ENCODE measurements around the gene COPZ2.
A peak's percentile ranks its signal among the peaks of the same experiment; 100 is the strongest.

Gene COPZ2

DNA sequence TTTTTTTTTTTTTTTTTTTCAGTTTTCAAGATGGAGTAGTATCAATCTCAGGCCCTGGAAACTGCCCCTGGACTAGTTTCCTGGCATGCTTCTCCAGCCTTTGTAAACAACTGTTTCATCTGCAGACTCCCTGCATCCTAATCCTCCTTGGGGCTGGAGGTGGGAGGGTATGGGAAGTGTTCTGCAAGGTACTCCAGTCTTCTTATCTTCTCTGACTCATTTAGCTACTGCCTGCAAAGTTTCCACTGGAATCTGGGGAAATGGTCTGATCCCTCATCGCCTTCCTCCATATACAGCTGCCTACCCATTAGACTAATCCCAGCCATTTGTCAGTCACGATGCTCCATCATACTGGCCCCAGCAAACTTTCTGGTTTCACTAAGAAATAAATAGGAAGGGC, 21.5 kb downstream of the COPZ2 start:
- H3K4me3 ChIP-seq (ENCODE audit: low read depth, low read length): no peak overlapping the region
- no peak for DNase-seq (ENCODE audit: low read depth)
- TF ChIP-seq POLR2A (IDR thresholded peaks at IDR 0.05; ENCODE audit: extremely low read depth, insufficient read length) (no peak), MYC (IDR thresholded peaks at IDR 0.05; ENCODE audit: low read depth, low read length) (no peak), MAX (IDR thresholded peaks at IDR 0.05; ENCODE audit: low read depth, low read length) (no peak)
- TF ChIP-seq, protein P1, sequence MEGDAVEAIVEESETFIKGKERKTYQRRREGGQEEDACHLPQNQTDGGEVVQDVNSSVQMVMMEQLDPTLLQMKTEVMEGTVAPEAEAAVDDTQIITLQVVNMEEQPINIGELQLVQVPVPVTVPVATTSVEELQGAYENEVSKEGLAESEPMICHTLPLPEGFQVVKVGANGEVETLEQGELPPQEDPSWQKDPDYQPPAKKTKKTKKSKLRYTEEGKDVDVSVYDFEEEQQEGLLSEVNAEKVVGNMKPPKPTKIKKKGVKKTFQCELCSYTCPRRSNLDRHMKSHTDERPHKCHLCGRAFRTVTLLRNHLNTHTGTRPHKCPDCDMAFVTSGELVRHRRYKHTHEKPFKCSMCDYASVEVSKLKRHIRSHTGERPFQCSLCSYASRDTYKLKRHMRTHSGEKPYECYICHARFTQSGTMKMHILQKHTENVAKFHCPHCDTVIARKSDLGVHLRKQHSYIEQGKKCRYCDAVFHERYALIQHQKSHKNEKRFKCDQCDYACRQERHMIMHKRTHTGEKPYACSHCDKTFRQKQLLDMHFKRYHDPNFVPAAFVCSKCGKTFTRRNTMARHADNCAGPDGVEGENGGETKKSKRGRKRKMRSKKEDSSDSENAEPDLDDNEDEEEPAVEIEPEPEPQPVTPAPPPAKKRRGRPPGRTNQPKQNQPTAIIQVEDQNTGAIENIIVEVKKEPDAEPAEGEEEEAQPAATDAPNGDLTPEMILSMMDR (IDR thresholded peaks at IDR 0.05; ENCODE audit: low read depth, low read length): no peak

GRCh38 chr17:48014595-48015111, 22.9 kb downstream of the COPZ2 start:
- DNase-seq (ENCODE audit: low read depth): no peak
- no peak overlapping the region for H3K4me3 ChIP-seq (ENCODE audit: low read depth, low read length)
- TF ChIP-seq MAX (IDR thresholded peaks at IDR 0.05; ENCODE audit: low read depth, low read length) (no peak), MYC (IDR thresholded peaks at IDR 0.05; ENCODE audit: low read depth, low read length) (no peak), POLR2A (IDR thresholded peaks at IDR 0.05; ENCODE audit: extremely low read depth, insufficient read length) (no peak)
- TF ChIP-seq, protein P1 (IDR thresholded peaks at IDR 0.05; ENCODE audit: low read depth, low read length): no peak

DNA sequence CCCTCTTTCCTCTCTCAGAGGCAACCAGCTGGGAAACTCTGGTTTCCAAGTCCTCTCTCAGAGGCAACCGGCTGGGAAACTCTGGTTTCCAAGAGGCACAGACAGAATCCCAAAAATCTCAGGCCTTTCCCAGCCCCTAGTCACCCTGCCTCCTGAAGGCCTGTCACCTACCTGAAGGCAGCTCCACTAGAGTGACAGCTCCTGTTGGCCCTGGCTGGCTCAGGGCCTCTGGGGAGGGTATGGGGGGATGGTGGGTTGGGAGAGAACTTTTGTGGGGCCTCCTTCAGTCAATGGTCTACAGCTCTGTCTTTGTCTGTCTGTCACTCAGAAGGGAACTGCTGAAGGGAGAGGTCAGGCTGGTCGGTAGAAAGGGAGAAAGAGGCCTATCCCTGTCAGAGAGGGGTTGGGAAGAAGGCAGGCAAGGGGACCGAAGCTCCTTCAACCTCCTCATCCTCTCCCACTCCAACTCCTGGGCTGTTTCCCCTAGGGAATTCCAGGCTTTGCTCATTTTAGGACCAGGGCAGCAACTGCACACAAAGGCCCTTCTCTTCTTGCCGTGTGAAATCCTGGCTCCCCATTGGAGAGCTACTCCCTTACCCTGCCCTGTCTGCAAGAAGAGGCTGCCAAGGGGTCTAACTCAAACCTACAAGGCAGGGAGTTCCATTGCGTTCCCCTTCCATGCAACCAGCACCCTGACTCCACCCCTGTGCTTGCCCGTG, 23.6 kb downstream of the COPZ2 start:
- DNase-seq (ENCODE audit: low read depth): no peak
- TF ChIP-seq, protein P1 (IDR thresholded peaks at IDR 0.05; ENCODE audit: low read depth, low read length): no peak
- TF ChIP-seq MAX (IDR thresholded peaks at IDR 0.05; ENCODE audit: low read depth, low read length) (no peak), MYC (IDR thresholded peaks at IDR 0.05; ENCODE audit: low read depth, low read length) (no peak), POLR2A (IDR thresholded peaks at IDR 0.05; ENCODE audit: extremely low read depth, insufficient read length) (no peak)

DNA sequence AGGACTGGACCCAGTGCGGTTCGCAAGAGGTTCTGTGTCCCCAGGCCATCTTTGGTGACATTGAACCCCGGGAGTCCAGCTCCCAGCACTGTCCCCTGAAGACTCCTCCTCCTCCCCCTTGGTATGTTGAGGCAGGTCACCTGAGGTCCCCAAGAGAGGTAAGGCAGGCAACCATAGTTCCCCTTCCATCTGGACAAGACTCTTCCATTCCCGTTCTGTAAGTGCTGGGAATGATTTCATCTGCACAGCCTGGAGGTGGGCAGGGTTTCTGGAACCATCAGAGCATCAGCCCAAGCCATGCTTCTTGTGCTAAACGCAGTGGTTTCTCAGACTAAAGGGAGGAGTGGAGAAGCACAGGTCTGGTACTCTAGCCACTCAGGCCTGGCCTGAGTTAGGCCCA, 24.9 kb downstream of the COPZ2 start:
- no peak overlapping the region for H3K4me3 ChIP-seq (ENCODE audit: low read depth, low read length)
- no peak for TF ChIP-seq MYC (IDR thresholded peaks at IDR 0.05; ENCODE audit: low read depth, low read length)
- no peak for DNase-seq (ENCODE audit: low read depth)

More for the DNA sequence above, 23.6 kb downstream of the COPZ2 start:
- H3K4me3 ChIP-seq (ENCODE audit: low read depth, low read length): no peak overlapping the region

DNA sequence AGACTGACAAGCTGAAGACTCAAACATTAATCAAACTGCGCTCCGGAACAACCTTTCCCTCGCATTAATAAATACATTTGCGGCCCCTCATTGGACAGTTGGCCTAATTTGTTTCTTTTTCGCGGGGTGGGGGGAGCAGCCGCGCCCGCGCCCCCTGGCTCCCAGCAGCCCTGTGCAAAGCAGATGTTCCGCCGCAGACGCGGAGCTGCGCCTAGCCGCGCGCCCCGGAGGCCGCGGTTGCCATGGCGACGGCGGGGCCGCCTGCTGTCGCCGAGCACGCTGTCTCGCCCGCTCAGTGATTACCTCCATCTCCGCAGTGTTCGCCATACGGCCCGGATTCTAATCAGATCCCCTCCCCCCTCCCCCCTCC, 25.5 kb downstream of the COPZ2 start:
- H3K4me3 ChIP-seq (ENCODE audit: low read depth, low read length): peak overlapping the region; percentile 43
- no peak for TF ChIP-seq POLR2A (IDR thresholded peaks at IDR 0.05; ENCODE audit: extremely low read depth, insufficient read length)
- TF ChIP-seq MAX (IDR thresholded peaks at IDR 0.05; ENCODE audit: low read depth, low read length): no peak
- no peak for TF ChIP-seq MYC (IDR thresholded peaks at IDR 0.05; ENCODE audit: low read depth, low read length)
- TF ChIP-seq, protein P1 (IDR thresholded peaks at IDR 0.05; ENCODE audit: low read depth, low read length): no peak
- peak; percentile 70 for DNase-seq (ENCODE audit: low read depth)

- H3K4me3 ChIP-seq (ENCODE audit: low read depth, low read length): peak overlapping the region; percentile 43
- no peak for TF ChIP-seq MAX (IDR thresholded peaks at IDR 0.05; ENCODE audit: low read depth, low read length)
- TF ChIP-seq, protein P1 (IDR thresholded peaks at IDR 0.05; ENCODE audit: low read depth, low read length): peak; percentile 69
Observed at GRCh38 chr17:48011405-48012150, 26.0 kb downstream of the COPZ2 start.

More at GRCh38 chr17:48011405-48012150, 26.0 kb downstream of the COPZ2 start:
- peak; percentile 69 for DNase-seq (ENCODE audit: low read depth)
